WTC11 (cell line): ENCODE measurements around the gene LPCAT1. TPM values are rescaled to one million over a fixed set of nuclear protein-coding genes. Genes with fewer than 3 reads are reported as not detected.

Experiments used
- ATAC-seq: fragments of 200-7000 bp; cut with Tn5 transposase; 2 replicates; pipeline ENCODE4 v1.10.0; 2021; ENCODE audit warnings: mild to moderate bottlenecking, moderate library complexity
- CTCF ChIA-PET: fragments of 300-600 bp; sonication (Branson Sonifier 250); formaldehyde crosslinking; loops from one replicate; lab custom pipeline; 2021; ENCODE audit warnings: antibody characterized with exemption; lab: Charles Lee
- POLR2A ChIA-PET: fragments of 350-600 bp; sonication (Branson Sonifier 250); formaldehyde crosslinking; loops from one replicate; lab custom pipeline; 2021; ENCODE audit warnings: antibody characterized with exemption; lab: Charles Lee
- DNase-seq: peaks from one replicate; pipeline ENCODE4 v3.0.0; 2021; ENCODE audit warnings: low spot score
- H3K27ac Mint-ChIP-seq: 2 replicates; pipeline ENCODE4 v1.8.0; 2021; ENCODE audit warnings: mixed read lengths
- H3K27me3 Mint-ChIP-seq: 2 replicates; pipeline ENCODE4 v1.8.0; 2021; ENCODE audit warnings: low read depth, mild to moderate bottlenecking, moderate library complexity, mixed read lengths
- H3K36me3 Mint-ChIP-seq: 2 replicates; pipeline ENCODE4 v1.8.0; 2021; ENCODE audit warnings: mixed read lengths
- H3K4me1 Mint-ChIP-seq: 2 replicates; pipeline ENCODE4 v1.8.0; 2022; ENCODE audit warnings: mixed read lengths
- H3K4me3 Mint-ChIP-seq: 2 replicates; pipeline ENCODE4 v1.8.0; 2021; ENCODE audit warnings: mild to moderate bottlenecking, moderate library complexity, mixed read lengths
- H3K9me3 Mint-ChIP-seq: 2 replicates; pipeline ENCODE4 v1.8.0; 2021; ENCODE audit warnings: mixed read lengths
- ATF1 ChIP-seq: sonication (generic); formaldehyde crosslinking; IDR thresholded peaks from 2 replicates; pipeline ENCODE4 v1.8.1; 2023; ENCODE audit warnings: mild to moderate bottlenecking, moderate library complexity, missing genetic modification reagents
- CTCF ChIP-seq: fragments of 200-600 bp; IDR thresholded peaks from 2 replicates; pipeline ENCODE4 v1.8.0; 2022; ENCODE audit warnings: antibody characterized with exemption
- ELF4 ChIP-seq: sonication (generic); formaldehyde crosslinking; IDR thresholded peaks from 2 replicates; pipeline ENCODE4 v1.8.1; 2022; ENCODE audit warnings: low read depth, mild to moderate bottlenecking, moderate library complexity, missing genetic modification reagents
- ESRRA ChIP-seq: sonication (generic); formaldehyde crosslinking; IDR thresholded peaks from 2 replicates; pipeline ENCODE4 v1.8.1; 2022; ENCODE audit warnings: mild to moderate bottlenecking, missing genetic modification reagents, borderline replicate concordance
- FOXP1 ChIP-seq: sonication (generic); formaldehyde crosslinking; IDR thresholded peaks from 2 replicates; pipeline ENCODE4 v1.8.0; 2022; ENCODE audit warnings: missing genetic modification reagents, mild to moderate bottlenecking, moderate library complexity, borderline replicate concordance
- FOXP4 ChIP-seq: sonication (generic); formaldehyde crosslinking; IDR thresholded peaks from 2 replicates; pipeline ENCODE4 v1.8.0; 2022; ENCODE audit warnings: mild to moderate bottlenecking, missing genetic modification reagents
- GTF2I ChIP-seq: fragments of 250-450 bp; sonication (Bioruptor Pico); conservative IDR thresholded peaks from 2 replicates; pipeline ENCODE4 v1.4.0; 2021; ENCODE audit warnings: mild to moderate bottlenecking
- HMGA2 ChIP-seq: fragments of 250-450 bp; sonication (Bioruptor Pico); IDR thresholded peaks from 2 replicates; pipeline ENCODE4 v1.4.0; 2021; ENCODE audit warnings: mild to moderate bottlenecking, moderate library complexity
- IRF2 ChIP-seq: sonication (generic); formaldehyde crosslinking; IDR thresholded peaks from 2 replicates; pipeline ENCODE4 v1.8.0; 2022; ENCODE audit warnings: low read depth, missing genetic modification reagents, borderline replicate concordance
- MXD4 ChIP-seq: fragments of 250-450 bp; sonication (Bioruptor Pico); IDR thresholded peaks from 2 replicates; pipeline ENCODE4 v1.8.0; 2021; ENCODE audit warnings: mild to moderate bottlenecking, moderate library complexity, borderline replicate concordance
- NFATC4 ChIP-seq: fragments of 250-450 bp; sonication (Bioruptor Pico); IDR thresholded peaks from 2 replicates; pipeline ENCODE4 v1.9.0; 2021; ENCODE audit warnings: mild to moderate bottlenecking
- NFYB ChIP-seq: sonication (generic); formaldehyde crosslinking; conservative IDR thresholded peaks from 2 replicates; pipeline ENCODE4 v1.8.0; 2022; ENCODE audit warnings: low read depth, missing genetic modification reagents
- OVOL2 ChIP-seq: fragments of 250-450 bp; sonication (Bioruptor Pico); IDR thresholded peaks from 2 replicates; pipeline ENCODE4 v1.9.0; 2021; ENCODE audit warnings: mild to moderate bottlenecking, borderline replicate concordance
- RELA ChIP-seq: sonication (generic); formaldehyde crosslinking; IDR thresholded peaks from 2 replicates; pipeline ENCODE4 v1.8.1; 2022; ENCODE audit warnings: missing genetic modification reagents, mild to moderate bottlenecking, borderline replicate concordance
- SMAD3 ChIP-seq: sonication (generic); formaldehyde crosslinking; IDR thresholded peaks from 2 replicates; pipeline ENCODE4 v1.8.0; 2022; ENCODE audit warnings: missing genetic modification reagents, mild to moderate bottlenecking, borderline replicate concordance
- TEAD4 ChIP-seq: sonication (generic); formaldehyde crosslinking; IDR thresholded peaks from 2 replicates; pipeline ENCODE4 v1.8.0; 2022; ENCODE audit warnings: mild to moderate bottlenecking, missing genetic modification reagents
- ZBTB43 ChIP-seq: sonication (generic); formaldehyde crosslinking; IDR thresholded peaks from 2 replicates; pipeline ENCODE4 v1.8.1; 2023; ENCODE audit warnings: mild to moderate bottlenecking, missing genetic modification reagents
- ZNF121 ChIP-seq: sonication (generic); formaldehyde crosslinking; IDR thresholded peaks from 2 replicates; pipeline ENCODE4 v1.8.0; 2023; ENCODE audit warnings: missing genetic modification reagents
- ZNF232 ChIP-seq: sonication (generic); formaldehyde crosslinking; IDR thresholded peaks from 2 replicates; pipeline ENCODE4 v1.8.0; 2022; ENCODE audit warnings: mild to moderate bottlenecking, missing genetic modification reagents
- ZNF263 ChIP-seq: sonication (generic); formaldehyde crosslinking; IDR thresholded peaks from 2 replicates; pipeline ENCODE4 v1.8.1; 2022; ENCODE audit warnings: low read depth, mild to moderate bottlenecking, moderate library complexity, missing genetic modification reagents
- ZNF512 ChIP-seq: sonication (generic); formaldehyde crosslinking; IDR thresholded peaks from 2 replicates; pipeline ENCODE4 v1.8.1; 2022; ENCODE audit warnings: missing genetic modification reagents, borderline replicate concordance
- total RNA-seq: library from RNA; stranded (reverse); gene quantifications from 3 replicates; pipeline ENCODE4 v1.2.3, GENCODE V29; 2021
- TF ChIP-seq, protein P1 (sequence below): sonication (generic); formaldehyde crosslinking; IDR thresholded peaks from 2 replicates; pipeline ENCODE4 v1.8.1; 2023; ENCODE audit warnings: mild to moderate bottlenecking, moderate library complexity, missing genetic modification reagents

The LPCAT1 gene
- total RNA-seq, 1 experiment from 2014 or later: 206 TPM

GRCh38 chr5:1442222-1443145, 81.3 kb downstream of the LPCAT1 start (continued):
- TF ChIP-seq SMAD3 (CRISPR knock-in tag): no peak
- no peak for TF ChIP-seq HMGA2 (CRISPR knock-in tag)
- TF ChIP-seq GTF2I (CRISPR knock-in tag): no peak
- no peak for TF ChIP-seq NFATC4 (CRISPR knock-in tag)
- no peak for TF ChIP-seq CTCF
- no peak for TF ChIP-seq ZNF232 (CRISPR knock-in tag)

DNA sequence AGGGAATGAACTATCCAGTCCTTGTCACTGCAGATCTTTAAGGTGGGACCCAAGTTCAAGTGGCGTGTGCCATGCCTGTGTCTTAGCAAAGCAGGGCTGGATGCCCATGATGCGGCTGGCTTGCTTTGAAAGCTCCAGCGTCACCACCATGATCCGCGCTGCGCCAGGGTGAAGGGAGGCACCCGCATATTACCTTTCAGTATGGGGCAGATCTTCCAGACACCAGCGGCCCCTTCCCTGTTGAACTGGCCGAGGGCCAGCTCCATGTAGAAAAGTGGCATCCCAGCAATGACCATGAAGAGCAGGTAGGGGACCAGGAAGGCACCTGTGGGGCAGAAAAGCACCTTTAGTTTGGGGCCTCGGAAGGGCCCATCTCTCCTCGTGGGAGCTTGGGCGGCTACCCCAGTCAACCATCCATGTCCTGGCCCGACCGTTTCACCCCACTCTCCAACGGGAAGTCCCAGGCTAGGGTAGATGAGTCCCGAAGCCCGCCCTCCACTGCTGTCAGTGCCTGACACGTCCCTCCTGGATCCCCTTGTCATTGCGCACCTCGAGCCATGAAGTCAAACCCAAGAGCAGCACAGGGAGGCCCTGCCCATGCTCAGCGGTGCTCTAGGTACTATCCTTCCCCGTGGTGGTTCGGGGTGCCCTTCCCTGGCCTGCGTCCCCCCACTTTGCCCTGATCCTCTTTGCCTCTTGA, 82.4 kb downstream of the LPCAT1 start:
- peaks cover 12% of the 10 kb centered on the region for H3K4me1 Mint-ChIP-seq
- TF ChIP-seq, protein P1, sequence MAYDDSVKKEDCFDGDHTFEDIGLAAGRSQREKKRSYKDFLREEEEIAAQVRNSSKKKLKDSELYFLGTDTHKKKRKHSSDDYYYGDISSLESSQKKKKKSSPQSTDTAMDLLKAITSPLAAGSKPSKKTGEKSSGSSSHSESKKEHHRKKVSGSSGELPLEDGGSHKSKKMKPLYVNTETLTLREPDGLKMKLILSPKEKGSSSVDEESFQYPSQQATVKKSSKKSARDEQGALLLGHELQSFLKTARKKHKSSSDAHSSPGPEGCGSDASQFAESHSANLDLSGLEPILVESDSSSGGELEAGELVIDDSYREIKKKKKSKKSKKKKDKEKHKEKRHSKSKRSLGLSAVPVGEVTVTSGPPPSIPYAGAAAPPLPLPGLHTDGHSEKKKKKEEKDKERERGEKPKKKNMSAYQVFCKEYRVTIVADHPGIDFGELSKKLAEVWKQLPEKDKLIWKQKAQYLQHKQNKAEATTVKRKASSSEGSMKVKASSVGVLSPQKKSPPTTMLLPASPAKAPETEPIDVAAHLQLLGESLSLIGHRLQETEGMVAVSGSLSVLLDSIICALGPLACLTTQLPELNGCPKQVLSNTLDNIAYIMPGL: no peak
- no peak for TF ChIP-seq ELF4 (CRISPR knock-in tag)
- peaks cover 4% of the 10 kb centered on the region; the same call in 1 of the 2 replicates for H3K36me3 Mint-ChIP-seq
- ATAC-seq (no peak), DNase-seq (no peak)
- H3K9me3 Mint-ChIP-seq: peaks cover 12% of the 10 kb centered on the region
- H3K27me3 Mint-ChIP-seq: peaks cover 54% of the 10 kb centered on the region
- CTCF ChIA-PET: no interaction called here
- POLR2A ChIA-PET: no interaction called here
- H3K4me3 Mint-ChIP-seq: no peak overlapping the region
- H3K27ac Mint-ChIP-seq: no peak overlapping the region

- Mint-ChIP-seq H3K4me3 (no peak overlapping the region), H3K27me3 (peaks cover 48% of the 10 kb centered on the region), H3K27ac (no peak overlapping the region), H3K36me3 (peaks cover 4% of the 10 kb centered on the region; the same call in 1 of the 2 replicates), H3K9me3 (peaks cover 12% of the 10 kb centered on the region), H3K4me1 (peaks cover 12% of the 10 kb centered on the region)
- CTCF ChIA-PET: no interaction called here
- POLR2A ChIA-PET: no interaction called here
- DNase-seq (no peak), ATAC-seq (no peak)
- TF ChIP-seq ZNF263 (CRISPR knock-in tag): no peak
- TF ChIP-seq ZNF121 (CRISPR knock-in tag): no peak
- TF ChIP-seq GTF2I (CRISPR knock-in tag): no peak
- no peak for TF ChIP-seq RELA
- no peak for TF ChIP-seq ATF1 (CRISPR knock-in tag)
- no peak for TF ChIP-seq ZBTB43 (CRISPR knock-in tag)
- TF ChIP-seq MXD4 (CRISPR knock-in tag): no peak
- TF ChIP-seq NFYB (CRISPR knock-in tag): no peak
- TF ChIP-seq FOXP1: no peak
- TF ChIP-seq IRF2 (CRISPR knock-in tag): no peak
- no peak for TF ChIP-seq FOXP4 (CRISPR knock-in tag)
- no peak for TF ChIP-seq OVOL2 (CRISPR knock-in tag)
- no peak for TF ChIP-seq TEAD4 (CRISPR knock-in tag)
- TF ChIP-seq ESRRA (CRISPR knock-in tag): no peak
- TF ChIP-seq ZNF512: no peak
Measured at GRCh38 chr5:1440098-1440493, 83.7 kb downstream of the LPCAT1 start.
